Activated CD8-positive, alpha-beta memory T cell treated with anti-CD3 and anti-CD28 coated beads, Interleukin-2, amount 50 U/mL, for 4 hours (primary cell): ENCODE measurements around the gene TGFBRAP1.

Source experiments
- DNase-seq: peaks from one replicate; pipeline ENCODE4 v3.0.0-alpha.2; 2020

The TGFBRAP1 gene

DNA sequence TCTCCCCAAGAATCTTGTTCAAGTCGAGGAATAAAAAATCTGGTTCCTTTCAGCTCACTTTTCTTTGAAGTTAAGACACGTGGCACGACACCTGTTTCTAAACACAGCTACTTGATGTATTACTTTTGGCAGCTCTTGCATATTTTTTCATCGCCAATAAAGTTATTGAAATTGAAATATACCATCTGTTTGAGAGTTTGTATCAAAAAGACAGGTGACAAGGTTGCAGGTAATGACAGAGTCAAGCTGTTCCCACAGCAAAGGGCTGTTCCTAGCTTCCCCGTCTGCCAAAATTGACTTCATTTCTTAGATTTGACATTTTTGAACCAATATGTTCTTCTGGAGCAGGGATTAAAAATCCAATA, 93.5 kb downstream of the TGFBRAP1 start:
- DNase-seq, result no peak

- DNase-seq, result peak; percentile 60
Measured at GRCh38 chr2:105235388-105236059, 94.0 kb downstream of the TGFBRAP1 start.

- no peak for DNase-seq
Measured at GRCh38 chr2:105231232-105231619, 98.3 kb downstream of the TGFBRAP1 start.

GRCh38 chr2:105224444-105224843, 105.1 kb downstream of the TGFBRAP1 start:
- no peak for DNase-seq

DNA sequence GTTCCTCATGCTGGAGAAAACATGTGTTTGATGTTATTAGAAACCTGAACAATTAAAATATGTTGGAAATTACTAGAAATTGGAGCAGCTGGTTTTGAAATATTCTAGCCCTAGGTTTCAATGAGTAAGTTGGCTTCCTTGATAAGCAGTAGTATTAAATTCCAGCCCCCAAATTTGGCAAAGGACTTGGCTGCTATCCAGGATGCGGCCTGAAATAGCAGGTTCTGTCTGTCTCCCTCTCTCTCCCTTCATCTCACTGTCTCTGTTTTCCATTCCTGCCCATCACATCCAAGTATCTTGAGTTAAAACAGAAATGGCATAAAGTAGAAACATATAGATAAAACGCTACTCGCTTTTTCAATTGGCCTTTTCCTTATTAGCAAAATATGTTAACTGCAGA, 108.9 kb downstream of the TGFBRAP1 start:
- DNase-seq, result no peak

- DNase-seq, result no peak
Measured at GRCh38 chr2:105215586-105216192, 113.8 kb downstream of the TGFBRAP1 start.
